Glomerular endothelial cell (primary cell): ENCODE data around the gene SOX14. TPM values are rescaled to one million over a fixed set of nuclear protein-coding genes. Genes with fewer than 3 reads are reported as not detected.

Experiments used
- DNase-seq: peaks from one replicate; pipeline ENCODE4 v3.0.0-alpha.2; 2011; ENCODE audit warnings: low read depth, low spot score; ENCODE audit errors: extremely low read depth
- total RNA-seq: library from RNA; depleted of rRNA; stranded (reverse); fragments of >200 nt; gene quantifications from 2 replicates; pipeline ENCODE4 v1.2.3, GENCODE V29; 2015

SOX14 gene
- total RNA-seq, 1 donor from 2014 or later = not detected

DNA sequence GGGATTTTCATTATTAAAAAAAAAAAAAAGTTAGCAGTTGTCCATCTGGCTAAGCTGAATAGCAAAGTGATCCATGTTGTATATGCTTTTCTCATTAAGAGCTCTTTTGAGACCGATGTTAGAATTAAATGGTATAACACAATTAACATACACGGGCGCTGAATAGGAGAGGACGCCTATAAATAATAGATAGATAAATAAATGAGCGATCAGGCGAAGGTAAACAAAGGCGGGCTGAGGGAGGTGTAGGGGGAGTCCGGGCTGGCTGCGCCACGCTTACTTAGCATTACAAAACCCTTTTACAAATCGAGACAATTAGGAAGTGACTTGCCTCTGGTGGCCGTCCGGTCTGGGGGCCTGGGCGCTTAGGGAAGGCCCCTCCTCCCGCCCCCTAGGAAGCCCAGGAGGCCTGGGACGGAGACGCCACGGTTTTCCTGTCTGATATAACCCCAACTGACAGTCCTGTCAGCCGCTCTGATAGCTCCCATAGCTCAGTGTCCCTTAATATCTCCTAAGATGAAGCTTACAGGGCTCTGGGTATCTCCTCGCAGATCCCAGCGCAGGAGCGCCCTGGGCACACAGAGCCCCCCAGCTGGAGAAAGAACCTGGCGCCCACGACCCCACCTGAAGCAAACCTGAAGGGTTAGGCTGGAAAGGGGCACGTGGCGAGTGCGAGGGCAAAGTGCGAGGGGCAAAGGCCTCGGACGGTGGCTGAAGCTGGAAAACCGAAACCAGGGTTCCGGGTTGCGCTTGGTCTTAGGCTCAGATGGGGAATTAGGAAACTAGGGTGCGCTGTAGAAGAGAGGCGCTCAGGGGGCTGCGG is 3.6 kb downstream of the SOX14 start:
- DNase-seq = no peak

DNA sequence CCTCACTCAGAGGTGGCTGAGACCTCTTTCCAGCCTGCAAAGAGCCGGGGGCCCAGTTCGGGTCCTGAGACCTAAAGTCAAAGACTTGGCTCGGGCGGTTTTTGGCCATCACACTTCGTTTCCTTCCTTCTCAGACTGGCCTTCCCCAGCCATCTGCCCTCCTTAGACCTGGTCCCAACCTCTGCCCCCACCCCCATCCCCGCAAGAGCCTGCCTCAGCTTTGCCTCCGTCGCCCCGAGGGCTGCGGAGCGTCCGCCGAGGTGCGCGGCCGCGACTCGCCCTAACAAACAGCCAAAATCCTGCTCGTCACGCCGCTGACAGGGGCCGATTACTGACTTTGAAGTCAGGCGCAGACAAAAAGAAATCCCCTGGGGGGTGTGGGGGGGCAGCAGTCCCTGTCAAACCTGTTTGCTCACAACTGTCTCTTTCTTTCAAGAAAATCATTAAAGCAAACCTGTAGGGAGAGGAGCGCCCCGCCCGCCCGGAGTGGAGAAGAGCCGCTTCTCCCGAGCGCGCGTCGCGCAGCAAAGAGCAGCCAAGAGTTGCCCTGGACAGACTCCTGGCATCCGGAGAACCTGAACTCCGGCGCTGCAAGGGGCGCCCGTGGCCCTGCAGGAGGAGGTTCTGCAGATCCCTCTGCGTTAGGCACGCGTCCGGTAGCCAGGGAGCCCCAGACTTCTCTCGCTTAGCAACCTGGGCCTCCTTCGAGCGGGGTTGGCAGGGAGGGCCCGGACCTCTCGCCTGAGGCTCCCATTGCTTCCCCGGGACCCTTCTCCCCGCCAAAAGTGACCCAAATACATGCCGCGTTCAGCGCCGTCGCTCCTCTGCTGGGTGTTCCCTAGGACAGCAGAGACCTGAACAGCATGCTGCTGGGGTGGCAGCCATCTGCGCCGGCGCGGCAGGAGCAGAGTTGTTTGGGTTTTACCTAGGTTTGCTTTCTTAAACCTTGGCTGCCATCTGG is 4.5 kb downstream of the SOX14 start:
- no peak for DNase-seq

DNA sequence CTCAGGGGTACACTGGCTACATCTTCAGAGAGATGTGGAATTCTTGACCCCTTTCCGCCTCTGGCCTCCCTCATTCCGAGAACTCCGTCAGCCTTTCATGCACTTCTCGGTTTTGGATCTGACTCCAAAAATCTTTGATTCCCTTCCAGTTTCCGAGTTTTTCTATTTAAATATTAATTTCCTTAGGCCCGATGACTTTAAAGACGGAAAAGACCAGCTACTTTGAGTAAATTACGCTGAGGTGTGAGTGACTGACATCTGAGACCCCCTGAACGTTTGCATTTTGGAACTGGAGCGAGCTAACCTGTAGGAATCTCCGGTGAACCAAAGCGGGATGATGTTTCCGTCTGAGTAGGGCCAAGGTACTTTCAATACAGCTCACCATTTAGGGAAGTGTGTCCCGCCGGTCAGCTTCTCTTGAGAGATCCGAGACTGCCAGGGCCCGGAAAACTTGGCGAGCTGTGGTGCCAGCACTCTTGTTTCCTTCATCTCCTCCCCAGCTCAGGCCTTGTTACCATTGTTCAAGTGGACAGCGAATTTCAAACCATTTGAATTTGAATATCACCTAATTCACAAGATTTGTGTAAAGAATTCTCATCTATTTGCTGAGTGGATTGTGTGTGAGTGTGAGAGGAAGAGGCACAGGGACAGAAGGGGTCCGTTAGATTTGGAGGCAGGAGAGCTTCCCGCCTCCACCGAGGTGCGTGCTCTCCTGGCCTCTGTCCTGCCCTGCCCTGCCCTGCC is 5.4 kb downstream of the SOX14 start:
- no peak for DNase-seq

DNA sequence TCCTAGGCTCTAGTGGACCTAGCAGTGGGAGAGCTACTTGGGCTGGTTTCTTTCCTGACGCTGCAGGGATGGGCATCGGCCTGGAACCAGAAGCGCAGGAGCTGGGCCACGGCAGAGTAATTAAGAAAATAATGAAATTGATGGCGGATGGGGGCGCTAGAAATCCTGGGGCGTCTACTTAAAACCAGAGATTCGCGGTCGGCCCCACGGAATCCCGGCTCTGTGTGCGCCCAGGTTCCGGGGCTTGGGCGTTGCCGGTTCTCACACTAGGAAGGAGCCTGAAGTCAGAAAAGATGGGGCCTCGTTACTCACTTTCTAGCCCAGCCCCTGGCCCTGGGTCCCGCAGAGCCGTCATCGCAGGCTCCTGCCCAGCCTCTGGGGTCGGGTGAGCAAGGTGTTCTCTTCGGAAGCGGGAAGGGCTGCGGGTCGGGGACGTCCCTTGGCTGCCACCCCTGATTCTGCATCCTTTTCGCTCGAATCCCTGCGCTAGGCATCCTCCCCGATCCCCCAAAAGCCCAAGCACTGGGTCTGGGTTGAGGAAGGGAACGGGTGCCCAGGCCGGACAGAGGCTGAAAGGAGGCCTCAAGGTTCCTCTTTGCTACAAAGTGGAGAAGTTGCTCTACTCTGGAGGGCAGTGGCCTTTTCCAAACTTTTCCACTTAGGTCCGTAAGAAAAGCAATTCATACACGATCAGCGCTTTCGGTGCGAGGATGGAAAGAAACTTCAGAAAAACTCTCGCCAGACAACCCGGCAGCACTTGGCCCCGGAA is 6.1 kb downstream of the SOX14 start:
- no peak for DNase-seq

DNA sequence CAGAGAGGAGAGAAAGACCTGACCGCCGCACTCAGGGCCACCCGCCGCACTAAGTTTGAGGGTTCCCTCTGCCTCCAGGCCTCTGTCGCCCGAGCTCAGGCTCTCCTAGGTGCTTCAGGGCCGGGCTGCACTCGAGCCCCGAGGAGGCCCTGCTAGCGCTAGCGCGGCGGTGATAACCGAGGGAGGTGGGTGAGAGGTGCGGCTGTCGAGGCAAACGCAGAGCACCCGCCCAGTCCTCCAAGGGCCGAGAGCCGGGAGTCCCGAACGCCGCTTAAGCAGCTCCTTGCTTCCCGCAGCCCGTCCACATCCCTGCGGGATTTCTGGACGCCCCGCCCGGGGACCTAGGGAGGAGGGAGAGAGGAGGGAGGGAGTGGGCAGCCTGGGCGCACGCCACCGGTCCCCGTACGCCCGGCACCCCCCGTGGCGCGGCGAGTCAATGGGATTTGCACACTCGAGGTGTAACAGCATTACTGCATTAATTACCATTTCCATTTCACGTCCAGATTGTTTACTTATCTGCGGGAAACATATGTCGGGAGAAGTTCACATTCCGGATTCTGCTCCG is 6.8 kb downstream of the SOX14 start:
- DNase-seq = no peak

DNA sequence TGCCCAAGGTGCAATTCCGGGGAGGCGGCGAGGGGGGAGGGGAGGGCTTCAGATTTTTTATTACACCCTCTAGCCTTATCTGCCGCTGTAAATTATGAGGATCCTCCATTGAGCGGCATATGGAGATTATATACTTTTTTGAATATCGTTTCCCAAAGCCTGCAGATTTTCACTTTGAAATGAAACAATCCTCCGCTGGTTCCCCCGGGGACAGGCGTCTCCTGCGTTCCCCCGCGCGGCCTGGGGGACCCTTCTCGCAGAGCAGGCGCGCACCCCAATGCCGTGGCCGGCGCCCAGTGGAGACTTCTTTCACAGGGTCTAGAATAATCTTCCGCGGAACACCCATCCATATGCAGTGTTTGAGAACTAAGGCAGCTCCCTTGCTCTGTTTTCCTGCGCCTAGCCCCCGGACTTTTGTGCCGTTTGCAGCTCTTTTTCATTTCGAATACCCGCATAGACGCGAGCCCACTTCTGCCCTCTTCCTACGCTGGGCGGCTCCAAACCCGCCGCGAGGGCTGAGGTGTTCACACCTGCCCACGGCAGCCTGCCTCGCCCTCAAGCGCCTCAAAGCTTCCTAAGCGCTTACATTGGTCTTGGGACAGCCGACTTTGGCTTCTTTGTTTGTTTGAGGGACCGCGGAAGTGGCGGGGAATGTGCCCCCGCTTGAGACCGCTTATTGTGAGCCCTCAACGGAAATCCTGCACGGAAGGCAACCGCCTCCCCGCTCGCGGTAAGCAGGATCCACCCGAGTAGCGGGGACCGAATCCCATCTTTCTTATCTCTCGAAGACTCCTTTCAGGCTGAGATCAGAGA is 7.5 kb downstream of the SOX14 start:
- no peak for DNase-seq

DNA sequence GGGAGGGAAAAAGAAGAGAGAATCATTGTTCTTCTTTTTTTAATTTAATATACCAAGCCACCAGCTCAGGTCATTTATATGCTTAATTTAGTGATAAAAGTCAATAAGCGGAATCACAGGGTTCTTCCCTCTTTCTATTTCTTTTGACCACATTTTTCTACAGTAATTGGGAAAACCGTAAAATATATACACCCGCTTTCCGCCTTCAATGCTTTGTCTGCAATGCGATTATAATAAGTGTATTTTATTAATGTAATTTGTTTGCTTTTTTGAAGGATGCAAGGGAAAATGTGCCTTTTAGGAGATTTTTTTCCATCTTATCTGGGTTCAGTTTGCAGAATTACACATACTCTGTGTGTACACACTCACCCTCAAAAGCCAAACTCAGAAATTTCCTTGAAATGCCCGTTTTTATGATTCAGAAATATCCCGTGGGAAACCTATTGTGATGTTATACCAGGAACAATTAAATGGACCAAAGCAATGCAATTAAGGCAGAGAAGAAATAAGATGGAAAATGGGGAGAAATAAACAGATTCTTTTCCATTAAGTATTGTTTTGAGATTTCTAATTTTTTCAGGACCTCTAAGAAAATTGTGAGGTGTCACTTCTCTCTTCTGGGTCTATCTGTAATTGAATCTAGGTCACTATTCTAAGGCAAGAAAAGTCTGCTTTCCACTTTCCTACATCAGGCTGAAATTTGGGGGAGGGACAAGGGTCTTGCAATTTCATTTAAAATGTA is 8.3 kb downstream of the SOX14 start:
- DNase-seq = no peak

DNA sequence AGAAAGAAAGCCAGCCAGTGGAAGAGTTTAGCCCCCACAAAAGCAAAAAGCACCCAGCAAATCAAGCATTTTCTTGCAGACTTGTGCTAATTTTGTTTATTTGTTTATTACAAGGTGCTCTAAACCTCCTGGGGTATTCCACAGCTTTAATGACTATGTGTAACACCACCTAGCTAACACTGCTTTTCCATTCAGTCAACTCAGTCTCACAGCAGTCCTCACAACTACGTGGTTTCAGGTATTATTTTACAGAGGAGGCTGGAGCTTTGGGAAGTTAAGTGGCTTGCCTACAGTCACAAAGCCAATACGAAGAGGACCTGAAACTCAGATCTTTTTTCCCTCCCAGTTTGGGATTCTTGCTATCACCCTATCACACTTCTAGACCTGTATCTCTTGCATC is 14.8 kb downstream of the SOX14 start:
- DNase-seq = no peak

DNA sequence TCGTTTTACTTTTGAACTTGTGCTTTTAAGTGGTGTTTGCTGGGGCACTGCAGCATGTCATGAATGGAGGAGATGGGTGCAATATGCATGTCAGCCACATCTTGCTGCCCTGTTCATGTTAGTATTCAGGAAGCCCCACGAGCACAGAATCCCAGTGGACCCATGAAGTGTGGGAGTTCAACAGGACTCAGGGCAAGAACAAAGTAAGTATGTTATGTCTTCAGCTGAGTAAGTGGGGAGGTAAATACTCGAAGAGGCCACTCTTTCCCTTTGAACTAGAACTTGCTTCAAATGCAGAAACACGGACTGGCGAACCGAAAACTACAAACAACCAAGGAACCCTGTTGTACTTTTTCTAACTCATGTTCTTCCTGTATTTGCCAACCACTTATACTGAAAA is 23.4 kb downstream of the SOX14 start:
- no peak for DNase-seq

DNA sequence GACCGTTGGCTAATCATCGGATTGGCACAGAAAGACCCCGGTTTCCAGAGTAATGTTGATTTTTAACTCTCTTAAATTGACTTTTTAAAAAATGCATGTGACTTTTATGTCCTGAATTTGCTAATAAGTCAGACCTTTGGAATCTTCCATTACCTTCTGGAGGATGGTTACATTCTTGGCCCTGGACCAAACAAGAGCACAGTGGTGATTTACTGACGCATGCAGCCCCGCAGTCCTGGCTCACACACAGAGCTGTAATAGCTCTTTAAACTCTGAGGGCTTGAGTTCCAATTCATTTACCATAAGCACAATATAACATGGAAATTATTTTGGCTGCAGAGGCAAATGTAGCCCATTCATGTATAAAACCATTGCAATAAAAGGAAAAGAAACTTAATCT is 25.1 kb downstream of the SOX14 start:
- DNase-seq = no peak

DNA sequence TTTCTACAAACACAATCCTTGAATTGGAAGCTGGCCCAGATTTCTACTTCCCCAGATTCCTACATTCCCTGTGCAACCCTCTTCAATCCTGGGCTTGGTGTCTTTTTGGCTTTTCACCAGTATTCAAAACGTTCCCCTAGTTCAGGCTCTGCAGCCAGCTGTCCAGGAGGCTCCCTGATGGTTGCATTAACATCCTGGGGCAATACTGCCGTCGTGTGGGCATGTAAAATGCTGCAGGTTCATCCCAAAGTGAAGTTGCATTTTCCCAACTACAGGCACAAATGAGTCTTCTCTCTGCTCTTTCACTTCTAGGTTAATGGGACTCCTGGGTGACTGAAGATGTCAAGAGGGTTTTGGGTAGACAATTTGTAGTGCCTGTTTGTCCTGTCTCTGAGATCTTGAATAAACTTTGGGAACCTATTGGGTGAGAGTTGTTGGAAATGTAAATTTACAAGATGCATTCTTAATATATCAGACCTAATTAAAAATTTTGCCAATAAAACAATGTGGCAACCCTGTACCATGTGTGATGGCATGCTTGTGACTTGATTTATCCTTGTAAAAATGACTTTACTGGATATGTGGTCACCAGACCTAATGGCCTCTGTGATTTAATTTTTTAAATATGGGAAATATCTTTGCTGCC is 28.6 kb downstream of the SOX14 start:
- DNase-seq = no peak

DNA sequence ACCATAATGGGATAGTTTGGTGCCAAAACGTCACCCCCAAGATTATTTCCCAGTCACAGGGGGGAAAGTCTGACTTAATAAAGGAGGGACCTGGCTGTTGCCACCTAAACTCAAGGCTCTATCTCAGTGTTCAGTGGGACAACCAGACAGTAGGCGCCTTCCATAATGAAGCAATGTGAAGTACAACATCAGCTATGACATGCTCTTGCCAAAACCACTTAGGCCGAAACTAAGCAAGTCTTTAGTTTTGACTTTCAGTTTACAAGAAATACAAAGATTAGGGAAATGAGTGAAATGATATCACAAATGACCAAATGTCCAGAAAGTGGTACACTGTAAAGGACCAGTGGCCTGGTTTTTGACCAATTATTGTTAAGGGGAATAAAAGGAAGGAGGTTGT is 32.9 kb downstream of the SOX14 start:
- no peak for DNase-seq

DNA sequence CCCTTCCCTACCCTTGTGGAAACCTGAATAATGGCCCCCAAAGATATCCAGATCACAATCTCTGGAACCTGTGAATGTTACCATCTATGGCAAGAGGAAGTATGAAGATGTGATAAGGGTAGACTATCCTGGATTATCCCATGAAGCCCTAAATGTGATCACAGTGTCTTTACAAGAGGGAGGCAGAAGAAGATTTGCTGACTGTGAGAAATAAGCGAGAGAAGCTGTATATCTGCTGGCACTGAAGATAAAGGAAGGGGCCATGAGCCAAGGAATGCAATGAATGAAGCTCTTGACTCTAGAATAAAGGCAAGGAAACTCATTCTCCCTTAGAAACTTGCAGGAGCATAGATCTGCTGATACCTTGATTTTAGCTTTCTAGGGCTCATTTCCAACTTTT is 39.1 kb downstream of the SOX14 start:
- no peak for DNase-seq

DNA sequence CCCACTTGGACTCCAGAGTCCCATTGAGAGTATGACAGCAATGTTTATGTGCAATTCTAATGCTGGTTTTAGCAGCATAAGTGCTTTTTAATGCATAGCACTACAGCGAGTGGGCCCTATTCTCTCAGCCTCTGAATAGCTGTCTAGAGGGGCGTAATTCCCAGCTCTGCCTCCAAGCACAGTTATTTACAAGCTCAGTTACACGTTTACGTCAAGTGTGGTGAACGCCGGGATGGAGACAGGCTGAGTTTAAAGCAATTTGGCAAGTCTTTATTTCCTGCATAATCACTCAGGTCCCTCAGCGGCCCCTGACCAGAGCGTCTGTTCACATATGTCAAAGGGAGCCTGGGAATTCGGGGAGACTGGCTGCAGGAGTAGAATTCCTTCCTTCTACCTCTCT is 43.9 kb downstream of the SOX14 start:
- no peak for DNase-seq

DNA sequence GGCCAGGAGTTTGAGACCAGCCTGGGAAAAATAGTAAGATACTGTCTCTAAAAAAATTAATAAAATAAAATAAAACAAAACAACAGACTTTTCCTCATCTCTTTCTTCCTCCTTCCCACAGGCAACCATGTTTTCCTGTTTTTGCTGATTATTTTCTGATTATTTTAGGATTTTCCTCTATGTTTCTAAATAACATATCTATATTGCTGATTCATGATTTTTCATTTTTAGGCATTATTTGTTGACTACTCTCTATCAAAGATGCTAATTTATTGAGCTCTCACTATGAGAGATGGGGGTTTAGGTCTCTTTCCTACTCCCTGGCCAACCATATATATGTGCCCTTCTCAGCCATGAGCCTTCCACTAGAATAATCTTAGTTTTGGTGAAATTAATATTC is 45.4 kb downstream of the SOX14 start:
- DNase-seq = no peak

DNA sequence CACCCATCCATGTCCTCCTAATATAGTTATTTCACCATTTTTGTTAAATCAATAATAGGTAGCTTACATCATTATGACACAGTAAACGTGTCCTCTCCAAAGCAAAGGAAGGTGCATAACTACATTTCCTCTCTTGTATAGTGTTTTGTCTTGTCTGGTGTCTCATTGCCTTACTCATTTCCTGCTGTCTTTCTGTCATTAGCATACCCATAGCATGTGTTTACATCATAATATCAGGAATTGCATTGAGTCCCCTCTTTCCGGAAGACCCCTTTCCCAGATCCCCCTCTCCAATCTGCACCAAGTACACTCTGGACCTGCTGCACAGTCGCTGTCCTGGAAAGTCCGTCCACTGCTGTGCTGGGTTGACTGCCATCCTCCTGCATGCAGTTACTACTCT is 47.9 kb downstream of the SOX14 start:
- no peak for DNase-seq

DNA sequence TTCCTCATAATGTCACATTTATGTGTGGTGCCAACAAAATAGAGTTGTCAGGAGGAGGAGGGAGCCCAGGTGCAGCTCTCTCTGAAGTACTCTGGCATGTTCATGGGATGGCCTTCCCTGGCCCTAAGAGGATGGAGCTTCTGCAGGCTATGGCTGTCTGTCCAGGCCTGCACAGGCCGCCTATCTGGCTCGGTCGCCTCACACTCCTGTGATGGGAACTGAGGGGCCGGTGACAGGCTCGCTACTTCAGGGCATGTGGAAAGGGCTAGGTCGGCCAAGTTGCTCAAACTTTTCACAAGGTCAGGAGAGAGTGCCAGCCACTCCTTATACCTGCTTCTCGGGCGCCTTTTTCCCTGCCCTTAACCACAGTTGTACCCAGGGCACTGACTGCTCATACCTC is 51.1 kb downstream of the SOX14 start:
- DNase-seq = no peak
